H9 (cell line): ENCODE measurements around the gene NGF. TPM values are rescaled to one million over a fixed set of nuclear protein-coding genes. Genes with fewer than 3 reads are reported as not detected.

Experiments
- DNase-seq: peaks from one replicate; pipeline ENCODE4 v3.0.0-alpha.2; 2017
- H2AFZ ChIP-seq: one replicate; pipeline ENCODE4 v1.6.1; 2013; ENCODE audit warnings: mild to moderate bottlenecking, low read length, control low read depth, moderate library complexity
- H2AK5ac ChIP-seq: 2 replicates; pipeline ENCODE4 v1.6.1; 2013; ENCODE audit warnings: low read length, control low read depth, mixed read lengths; ENCODE audit not compliant: insufficient read length
- H2BK120ac ChIP-seq: one replicate; pipeline ENCODE4 v1.6.1; 2013; ENCODE audit warnings: low read depth, mild to moderate bottlenecking, low read length, control low read depth, inconsistent platforms; ENCODE audit not compliant: poor library complexity, severe bottlenecking
- H2BK12ac ChIP-seq: 2 replicates; pipeline ENCODE4 v1.6.1; 2013; ENCODE audit warnings: low read length, control low read depth, mixed read lengths, low read depth; ENCODE audit not compliant: insufficient read length
- H2BK15ac ChIP-seq: 2 replicates; pipeline ENCODE4 v1.6.1; 2013; ENCODE audit warnings: low read depth, low read length, control low read depth
- H2BK20ac ChIP-seq: one replicate; pipeline ENCODE4 v1.6.1; 2013; ENCODE audit warnings: low read depth, mild to moderate bottlenecking, low read length, control low read depth, inconsistent platforms; ENCODE audit not compliant: poor library complexity, severe bottlenecking
- H2BK5ac ChIP-seq: 2 replicates; pipeline ENCODE4 v1.6.1; 2013; ENCODE audit warnings: low read length, control low read depth, mixed read lengths; ENCODE audit not compliant: insufficient read length
- H3K14ac ChIP-seq: 2 replicates; pipeline ENCODE4 v1.6.1; 2013; ENCODE audit warnings: low read length, control low read depth; ENCODE audit not compliant: insufficient read depth
- H3K18ac ChIP-seq: 2 replicates; pipeline ENCODE4 v1.6.1; 2013; ENCODE audit warnings: low read depth, mild to moderate bottlenecking, mixed read lengths, low read length, control low read depth; ENCODE audit not compliant: insufficient read length
- H3K23ac ChIP-seq: 2 replicates; pipeline ENCODE4 v1.6.1; 2013; ENCODE audit warnings: low read length, control low read depth, mixed read lengths, low read depth; ENCODE audit not compliant: insufficient read length
- H3K23me2 ChIP-seq: 2 replicates; pipeline ENCODE4 v1.6.1; 2013; ENCODE audit warnings: low read depth, mild to moderate bottlenecking, mixed read lengths, low read length, control low read depth; ENCODE audit not compliant: insufficient read length, poor library complexity, severe bottlenecking
- H3K27ac ChIP-seq: 2 replicates; pipeline ENCODE4 v1.5.1; 2013; ENCODE audit warnings: low read length, control low read depth, mixed read lengths, low read depth; ENCODE audit not compliant: insufficient read length
- H3K27me3 ChIP-seq: 2 replicates; pipeline ENCODE4 v1.6.1; 2013; ENCODE audit warnings: low read length, control low read depth, inconsistent platforms; ENCODE audit not compliant: insufficient read depth
- H3K4ac ChIP-seq: 2 replicates; pipeline ENCODE4 v1.6.1; 2013; ENCODE audit warnings: low read depth, mild to moderate bottlenecking, control low read depth, inconsistent platforms, low read length, moderate library complexity
- H3K4me1 ChIP-seq: 2 replicates; pipeline ENCODE4 v1.6.1; 2013; ENCODE audit warnings: low read length, control low read depth, inconsistent platforms; ENCODE audit not compliant: insufficient read depth
- H3K4me2 ChIP-seq: 2 replicates; pipeline ENCODE4 v1.6.1; 2013; ENCODE audit warnings: low read length, control low read depth, mixed read lengths; ENCODE audit not compliant: insufficient read length, insufficient read depth
- H3K56ac ChIP-seq: 2 replicates; pipeline ENCODE4 v1.6.1; 2013; ENCODE audit warnings: low read depth, mild to moderate bottlenecking, mixed read lengths, low read length, control low read depth; ENCODE audit not compliant: insufficient read length
- H3K79me1 ChIP-seq: 2 replicates; pipeline ENCODE4 v1.6.1; 2013; ENCODE audit warnings: low read depth, mild to moderate bottlenecking, moderate library complexity, low read length, control low read depth, inconsistent platforms; ENCODE audit not compliant: insufficient read depth, poor library complexity, severe bottlenecking
- H3K79me2 ChIP-seq: 2 replicates; pipeline ENCODE4 v1.6.1; 2013; ENCODE audit warnings: low read length, control low read depth, inconsistent platforms; ENCODE audit not compliant: insufficient read depth
- H3K9ac ChIP-seq: 2 replicates; pipeline ENCODE4 v1.6.1; 2013; ENCODE audit warnings: low read length, control low read depth, mixed read lengths; ENCODE audit not compliant: insufficient read length; ENCODE audit errors: extremely low read depth
- H3K9me3 ChIP-seq: one replicate; pipeline ENCODE4 v1.6.1; 2013; ENCODE audit warnings: low read depth, low read length, inconsistent platforms; ENCODE audit not compliant: control insufficient read depth
- H3T11ph ChIP-seq: one replicate; pipeline ENCODE4 v1.6.1; 2013; ENCODE audit warnings: mild to moderate bottlenecking, low read length, control low read depth, inconsistent platforms
- H4K20me1 ChIP-seq: one replicate; pipeline ENCODE4 v1.6.1; 2013; ENCODE audit not compliant: control insufficient read depth, insufficient read length, insufficient read depth
- H4K5ac ChIP-seq: 2 replicates; pipeline ENCODE4 v1.6.1; 2013; ENCODE audit warnings: low read depth, mild to moderate bottlenecking, mixed read lengths, low read length, control low read depth; ENCODE audit not compliant: insufficient read length
- H4K8ac ChIP-seq: replicated peaks from 2 replicates; pipeline ENCODE4 v1.6.1; 2013; ENCODE audit warnings: low read length, control low read depth, mixed read lengths, low read depth; ENCODE audit not compliant: insufficient read length
- H4K91ac ChIP-seq: 2 replicates; pipeline ENCODE4 v1.6.1; 2013; ENCODE audit warnings: low read depth, mild to moderate bottlenecking, moderate library complexity, mixed read lengths, low read length, control low read depth; ENCODE audit not compliant: insufficient read length
- H3K27ac Mint-ChIP-seq, 3 experiments: 2 replicates in 2 of 3; 3 replicates in 1 of 3; pipeline ENCODE4 v1.8.0; 2020 to 2021; ENCODE audit warnings: mixed read lengths in 3 of 3, mild to moderate bottlenecking in 1 of 3, moderate library complexity in 1 of 3
- H3K27me3 Mint-ChIP-seq: 2 replicates; pipeline ENCODE4 v1.8.0; 2021; ENCODE audit warnings: low read depth, mild to moderate bottlenecking, moderate library complexity, mixed read lengths
- H3K36me3 Mint-ChIP-seq, 3 experiments: 2 replicates in 2 of 3; 3 replicates in 1 of 3; pipeline ENCODE4 v1.8.0; 2020 to 2021; ENCODE audit warnings: low read depth in 3 of 3, mixed read lengths in 3 of 3; ENCODE audit not compliant: insufficient read depth in 1 of 3
- H3K4me1 Mint-ChIP-seq, 2 experiments: 2 replicates each; pipeline ENCODE4 v1.8.0; 2020; ENCODE audit warnings: mixed read lengths in 2 of 2
- H3K4me3 Mint-ChIP-seq, 2 experiments: 2 replicates in 1 of 2; 3 replicates in 1 of 2; pipeline ENCODE4 v1.8.0; 2020 to 2021; ENCODE audit warnings: mild to moderate bottlenecking in 2 of 2, mixed read lengths in 2 of 2, moderate library complexity in 1 of 2
- H3K9me3 Mint-ChIP-seq, 2 experiments: 2 replicates in 1 of 2; 3 replicates in 1 of 2; pipeline ENCODE4 v1.8.0; 2020; ENCODE audit warnings: mild to moderate bottlenecking in 2 of 2, mixed read lengths in 2 of 2, moderate library complexity in 1 of 2
- WGBS: extraction: QIAGEN DNeasy Blood & Tissue Kit; methylation state at CpG from one replicate; pipeline ENCODE4 v1.1.7; 2013; ENCODE audit warnings: missing lambda C conversion rate, low lambda C conversion rate, mixed read lengths; ENCODE audit not compliant: insufficient read length; ENCODE audit errors: extremely low coverage; 5-methylcytosine and 5-hydroxymethylcytosine counted together
- total RNA-seq: library from RNA; stranded (reverse); gene quantifications from 2 replicates; pipeline ENCODE4 v1.2.1, GENCODE V29; 2021
- TF ChIP-seq, protein P1 (sequence below): fragments of 200-600 bp; sonication (generic); conservative IDR thresholded peaks from 3 replicates; pipeline ENCODE4 v1.8.0; 2021; ENCODE audit warnings: antibody characterized with exemption, mild to moderate bottlenecking

Gene NGF
- total RNA-seq, 1 experiment from 2014 or later = 0.22 TPM

DNA sequence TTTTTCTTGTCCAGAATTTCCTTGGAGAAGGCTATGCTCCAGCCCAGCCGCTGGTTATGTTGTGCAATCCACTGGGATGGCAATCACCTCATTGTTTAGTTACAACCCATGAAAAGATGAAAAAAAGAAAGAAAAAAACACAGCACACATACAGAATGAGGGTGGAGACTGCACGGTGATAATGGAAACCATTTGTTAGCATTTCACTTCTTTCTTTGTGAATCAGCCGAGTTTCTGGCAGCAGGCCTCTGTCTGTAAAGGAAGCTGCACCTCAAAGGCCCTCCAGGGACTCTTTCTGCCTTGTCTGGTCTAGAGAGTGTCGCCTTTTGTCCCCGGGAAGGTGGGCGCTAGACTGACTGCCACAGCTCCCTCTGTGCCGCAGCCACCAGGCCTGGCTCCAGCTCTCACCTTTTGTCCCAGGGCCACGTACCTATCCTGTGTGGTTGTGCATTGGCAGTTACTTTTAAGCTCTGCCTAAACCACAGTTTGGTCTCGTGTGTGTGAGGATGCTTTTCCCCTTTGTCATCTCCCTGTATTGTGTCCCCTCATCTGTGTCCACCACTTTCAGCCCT lies 35.6 kb downstream of the NGF start:
- Histone ChIP-seq H3K14ac (no peak overlapping the region), H3K18ac (no peak overlapping the region), H3K56ac (no peak overlapping the region), H3K4ac (no peak overlapping the region), H3K9me3 (no peaks in the 10 kb centered on the region), H3K79me2 (0 out of 2 replicates have a peak, but pooled peaks cover 2% of the 10 kb centered on the region), H4K20me1 (no peaks in the 10 kb centered on the region), H4K91ac (no peak overlapping the region), H3K4me1 (peaks cover 6% of the 10 kb centered on the region; the same call in 1 of the 2 replicates), H2BK5ac (no peak overlapping the region), H2BK120ac (no peak overlapping the region), H2AK5ac (no peak overlapping the region), H2AFZ (no peak overlapping the region), H4K8ac (no peak overlapping the region), H3K9ac (no peak overlapping the region), H3K27me3 (no peaks in the 10 kb centered on the region), H3K23me2 (no peaks in the 10 kb centered on the region), H2BK20ac (no peak overlapping the region), H3K4me2 (no peak overlapping the region), H4K5ac (no peak overlapping the region), H3K79me1 (no peaks in the 10 kb centered on the region), H3K23ac (no peak overlapping the region), H2BK12ac (no peak overlapping the region), H2BK15ac (no peak overlapping the region), H3T11ph (no peak overlapping the region), H3K27ac (no peak overlapping the region)
- Mint-ChIP-seq H3K4me3 (no peak overlapping the region), H3K9me3 (peaks cover 0 to 3% of the 10 kb centered on the region in 2 experiments; a peak in 1 of 5 replicates), H3K27ac (peak overlapping the region in 1 of 3 experiments; percentile 10; a peak in 1 of 7 replicates), H3K36me3 (no peaks in the 10 kb centered on the region; a peak in 1 of 7 replicates), H3K4me1 (peaks cover 26 to 38% of the 10 kb centered on the region in 2 experiments), H3K27me3 (no peaks in the 10 kb centered on the region; the same call in 1 of the 2 replicates)
- TF ChIP-seq, protein P1, sequence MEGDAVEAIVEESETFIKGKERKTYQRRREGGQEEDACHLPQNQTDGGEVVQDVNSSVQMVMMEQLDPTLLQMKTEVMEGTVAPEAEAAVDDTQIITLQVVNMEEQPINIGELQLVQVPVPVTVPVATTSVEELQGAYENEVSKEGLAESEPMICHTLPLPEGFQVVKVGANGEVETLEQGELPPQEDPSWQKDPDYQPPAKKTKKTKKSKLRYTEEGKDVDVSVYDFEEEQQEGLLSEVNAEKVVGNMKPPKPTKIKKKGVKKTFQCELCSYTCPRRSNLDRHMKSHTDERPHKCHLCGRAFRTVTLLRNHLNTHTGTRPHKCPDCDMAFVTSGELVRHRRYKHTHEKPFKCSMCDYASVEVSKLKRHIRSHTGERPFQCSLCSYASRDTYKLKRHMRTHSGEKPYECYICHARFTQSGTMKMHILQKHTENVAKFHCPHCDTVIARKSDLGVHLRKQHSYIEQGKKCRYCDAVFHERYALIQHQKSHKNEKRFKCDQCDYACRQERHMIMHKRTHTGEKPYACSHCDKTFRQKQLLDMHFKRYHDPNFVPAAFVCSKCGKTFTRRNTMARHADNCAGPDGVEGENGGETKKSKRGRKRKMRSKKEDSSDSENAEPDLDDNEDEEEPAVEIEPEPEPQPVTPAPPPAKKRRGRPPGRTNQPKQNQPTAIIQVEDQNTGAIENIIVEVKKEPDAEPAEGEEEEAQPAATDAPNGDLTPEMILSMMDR = no peak
- WGBS = no CpG with 5 or more reads among the region's 9 CpGs
- no peak for DNase-seq
